T-helper 17 cell (primary cell): ENCODE measurements around the gene SPATA9. TPM values are rescaled to one million over a fixed set of nuclear protein-coding genes. Genes with fewer than 3 reads are reported as not detected.
A peak's percentile ranks its signal among the peaks of the same experiment; 100 is the strongest.
"Not testable (repeated sequence)": the region's sequence is repeated elsewhere in the genome, so short reads cannot be mapped to it uniquely, and the experiment has no call there.

Experiments
- ATAC-seq: fragments of 150-1000 bp; cut with Tn5 transposase; 2 replicates; pipeline ENCODE4 v1.10.0; 2021; ENCODE audit warnings: mild to moderate bottlenecking, moderate library complexity
- DNase-seq, 3 donors: peaks; one replicate each; pipeline versions ENCODE4 v3.0.0 to v3.0.0-alpha.2; 2020 to 2021
- H3K9me3 ChIP-seq: one replicate; pipeline ENCODE4 v1.7.0; 2013; ENCODE audit warnings: low read length, mild to moderate bottlenecking; ENCODE audit not compliant: control insufficient read depth, poor library complexity, severe bottlenecking
- H3K27ac Mint-ChIP-seq: one replicate; pipeline ENCODE4 v1.8.0; 2022; ENCODE audit warnings: mild to moderate bottlenecking, moderate library complexity, mixed read lengths
- H3K27me3 Mint-ChIP-seq: one replicate; pipeline ENCODE4 v1.8.0; 2022; ENCODE audit warnings: mixed read lengths
- H3K36me3 Mint-ChIP-seq: one replicate; pipeline ENCODE4 v1.8.0; 2022; ENCODE audit warnings: low read depth, mixed read lengths
- H3K4me1 Mint-ChIP-seq: one replicate; pipeline ENCODE4 v1.8.0; 2022; ENCODE audit warnings: mild to moderate bottlenecking, mixed read lengths
- H3K4me3 Mint-ChIP-seq: one replicate; pipeline ENCODE4 v1.8.0; 2022; ENCODE audit warnings: mild to moderate bottlenecking, moderate library complexity, mixed read lengths
- total RNA-seq, 4 donors: library from RNA in 2 of 4; stranded (reverse) in 2 of 4; gene quantifications; one replicate each; pipeline ENCODE4 v1.2.3 and lab custom pipeline; 2022 to 2026

Gene SPATA9
- total RNA-seq, 2 donors from 2014 or later = not detected

DNA sequence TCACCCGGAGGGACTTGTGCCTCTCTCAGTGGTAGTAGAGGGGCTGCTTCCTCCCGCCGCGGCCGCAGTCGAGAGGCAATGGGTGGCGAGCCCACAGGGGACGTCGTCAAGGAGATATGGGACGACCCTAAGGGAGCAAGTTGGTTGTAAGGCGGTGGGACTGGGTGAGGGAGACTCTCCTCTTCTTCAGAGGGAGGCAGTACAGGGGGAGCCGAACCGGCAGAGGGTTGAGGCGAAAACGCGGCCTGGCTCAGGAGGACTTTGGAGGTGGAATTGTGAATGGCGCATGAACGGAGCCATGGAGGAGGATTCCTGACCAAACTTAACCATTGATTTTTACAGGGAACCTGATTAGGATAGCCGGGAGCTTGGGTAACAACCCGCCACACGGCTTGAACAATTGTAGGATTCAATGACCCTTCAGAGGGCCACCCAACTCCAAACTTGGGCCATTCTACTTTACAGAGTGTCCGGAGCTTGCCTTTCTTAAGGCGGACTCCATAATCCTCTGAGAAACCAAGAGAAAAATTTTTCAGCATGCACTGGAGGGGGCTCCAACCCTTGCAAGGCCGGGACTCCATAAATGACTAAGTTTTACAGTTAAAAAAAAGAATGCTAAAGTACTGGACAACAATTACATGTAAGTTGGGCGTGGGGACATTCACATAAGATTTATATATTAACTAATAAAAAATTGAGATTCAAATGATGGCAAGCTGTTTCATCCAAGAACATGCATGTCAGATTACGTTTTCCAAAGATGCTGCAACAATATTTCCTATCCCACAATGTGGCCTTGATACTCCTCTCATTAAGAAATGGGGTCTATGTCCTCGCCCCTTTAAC is 28.9 kb upstream of the SPATA9 start:
- DNase-seq = no peak
- H3K9me3 ChIP-seq = no peaks in the 10 kb centered on the region
- H3K27ac Mint-ChIP-seq = peak overlapping the region; percentile 59
- no peak for ATAC-seq
- H3K4me3 Mint-ChIP-seq = no peak overlapping the region
- H3K27me3 Mint-ChIP-seq = peaks cover 8% of the 10 kb centered on the region
- H3K4me1 Mint-ChIP-seq = peaks cover 6% of the 10 kb centered on the region
- peaks cover 3% of the 10 kb centered on the region for H3K36me3 Mint-ChIP-seq

- not testable (repeated sequence) for DNase-seq, H3K9me3 ChIP-seq, ATAC-seq, H3K36me3 Mint-ChIP-seq, H3K4me1 Mint-ChIP-seq, H3K27me3 Mint-ChIP-seq, H3K4me3 Mint-ChIP-seq
- H3K27ac Mint-ChIP-seq = peak overlapping the region; percentile 59
These were observed 28.1 kb upstream of the SPATA9 start for GRCh38 chr5:95710651-95711500.

DNA sequence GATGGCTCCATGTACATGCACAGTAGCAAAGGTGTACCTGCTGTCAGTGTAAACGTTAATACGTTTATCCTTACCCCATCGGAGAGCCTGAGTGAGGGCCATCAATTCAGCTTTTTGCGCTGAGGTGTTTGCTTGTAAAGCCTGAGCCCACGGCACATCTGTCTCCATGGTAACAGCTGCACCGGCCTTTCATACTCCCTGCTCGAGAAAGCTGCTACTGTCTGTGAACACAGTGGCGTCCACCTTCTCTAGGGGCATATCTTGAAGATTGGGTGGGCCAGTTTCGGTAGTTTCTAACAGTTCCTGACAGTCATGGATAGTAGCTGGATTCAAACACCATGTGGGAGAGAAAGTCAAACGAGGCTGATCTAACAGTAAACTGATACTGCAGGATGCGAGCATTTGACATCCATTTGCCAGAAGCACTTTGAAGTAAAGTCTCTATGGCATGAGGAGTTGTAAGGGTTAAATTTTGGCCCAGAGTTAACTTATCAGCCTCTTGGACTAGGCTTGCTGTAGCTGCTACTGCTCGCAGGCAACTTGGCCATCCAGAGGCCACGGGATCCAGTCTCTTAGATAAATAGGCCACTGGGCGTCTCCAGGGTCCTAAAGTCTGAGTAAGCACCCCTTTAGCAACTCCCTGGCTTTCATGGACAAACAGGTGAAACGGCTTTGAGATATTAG is 27.3 kb upstream of the SPATA9 start:
- ATAC-seq = no peak
- no peak overlapping the region for H3K27ac Mint-ChIP-seq
- DNase-seq = no peak
- H3K9me3 ChIP-seq = no peaks in the 10 kb centered on the region
- H3K36me3 Mint-ChIP-seq = peaks cover 3% of the 10 kb centered on the region
- H3K4me1 Mint-ChIP-seq = peaks cover 4% of the 10 kb centered on the region
- peaks cover 8% of the 10 kb centered on the region for H3K27me3 Mint-ChIP-seq
- no peak overlapping the region for H3K4me3 Mint-ChIP-seq

DNA sequence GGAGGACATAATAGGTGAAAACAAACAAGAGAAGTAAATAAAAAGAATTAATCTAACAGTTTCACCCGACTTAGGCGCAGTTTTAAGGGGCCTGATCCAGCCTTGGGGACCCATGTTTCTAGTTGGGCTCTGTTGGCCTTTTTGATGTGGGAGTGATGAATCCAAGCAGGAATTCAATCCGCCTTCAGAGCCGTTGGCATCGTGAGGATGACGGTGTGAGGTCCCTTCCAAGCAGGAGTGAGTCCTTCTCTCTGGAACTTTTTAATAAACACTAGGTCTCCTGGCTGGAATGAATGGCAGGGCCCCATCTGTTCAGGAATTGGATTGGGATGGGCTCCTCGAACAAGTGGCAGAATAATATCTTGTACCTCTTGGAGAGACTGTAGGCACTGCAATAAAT is 26.1 kb upstream of the SPATA9 start:
- peaks cover 8% of the 10 kb centered on the region for H3K27me3 Mint-ChIP-seq
- no peaks in the 10 kb centered on the region for H3K9me3 ChIP-seq
- H3K36me3 Mint-ChIP-seq = peaks cover 3% of the 10 kb centered on the region
- ATAC-seq (no peak), DNase-seq (no peak)
- H3K4me3 Mint-ChIP-seq = no peak overlapping the region
- H3K27ac Mint-ChIP-seq = peak overlapping the region; percentile 25
- no peaks in the 10 kb centered on the region for H3K4me1 Mint-ChIP-seq

GRCh38 chr5:95707534-95708188 is 24.9 kb upstream of the SPATA9 start:
- not testable (repeated sequence) for DNase-seq, H3K27ac Mint-ChIP-seq

DNA sequence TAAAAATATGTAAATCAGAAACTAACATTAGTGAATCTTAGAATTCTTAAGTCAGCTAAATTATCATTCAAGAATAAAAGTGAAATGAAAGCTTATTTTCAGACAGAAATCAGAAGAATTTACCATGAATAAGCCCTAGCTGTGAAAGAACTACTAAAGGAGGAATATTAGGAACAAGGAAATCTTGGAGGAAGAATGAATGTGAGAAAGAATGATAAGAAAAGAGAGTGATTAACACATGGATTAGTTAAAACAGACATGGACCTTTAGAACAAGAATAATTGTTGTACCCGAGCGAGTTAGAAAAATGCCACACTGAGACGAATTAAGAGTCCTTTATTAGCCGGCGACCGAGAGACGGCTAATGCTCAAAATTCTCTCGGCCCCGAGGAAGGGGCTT is 24.3 kb upstream of the SPATA9 start:
- H3K27ac Mint-ChIP-seq = no peak overlapping the region
- ATAC-seq = no peak
- peaks cover 8% of the 10 kb centered on the region for H3K27me3 Mint-ChIP-seq

More at GRCh38 chr5:95707534-95708188, 24.9 kb upstream of the SPATA9 start:
- not testable (repeated sequence) for H3K4me1 Mint-ChIP-seq, H3K4me3 Mint-ChIP-seq, H3K9me3 ChIP-seq, H3K27me3 Mint-ChIP-seq, ATAC-seq, H3K36me3 Mint-ChIP-seq

GRCh38 chr5:95706196-95706595 is 23.4 kb upstream of the SPATA9 start:
- not testable (repeated sequence) for H3K27ac Mint-ChIP-seq, H3K4me3 Mint-ChIP-seq, H3K4me1 Mint-ChIP-seq, H3K9me3 ChIP-seq, H3K36me3 Mint-ChIP-seq, ATAC-seq, DNase-seq
- peaks cover 13% of the 10 kb centered on the region for H3K27me3 Mint-ChIP-seq

More for the DNA sequence above, 24.3 kb upstream of the SPATA9 start:
- no peaks in the 10 kb centered on the region for H3K9me3 ChIP-seq
- no peak for DNase-seq
- Mint-ChIP-seq H3K4me1 (no peaks in the 10 kb centered on the region), H3K36me3 (peaks cover 3% of the 10 kb centered on the region), H3K4me3 (no peak overlapping the region)

- H3K4me1 Mint-ChIP-seq = peaks cover 4% of the 10 kb centered on the region
- H3K4me3 Mint-ChIP-seq = no peak overlapping the region
These were observed 21.4 kb upstream of the SPATA9 start for GRCh38 chr5:95704150-95704549.

GRCh38 chr5:95701074-95701473 is 18.3 kb upstream of the SPATA9 start:
- Mint-ChIP-seq H3K4me3 (no peak overlapping the region), H3K27me3 (peaks cover 24% of the 10 kb centered on the region), H3K36me3 (peaks cover 4% of the 10 kb centered on the region), H3K4me1 (peaks cover 4% of the 10 kb centered on the region), H3K27ac (no peak overlapping the region)
- no peaks in the 10 kb centered on the region for H3K9me3 ChIP-seq
- DNase-seq (no peak), ATAC-seq (no peak)

More at GRCh38 chr5:95704150-95704549, 21.4 kb upstream of the SPATA9 start:
- peaks cover 6% of the 10 kb centered on the region for H3K36me3 Mint-ChIP-seq
- H3K27me3 Mint-ChIP-seq = peaks cover 21% of the 10 kb centered on the region
- H3K9me3 ChIP-seq = no peaks in the 10 kb centered on the region
- ATAC-seq (no peak), DNase-seq (no peak)
- no peak overlapping the region for H3K27ac Mint-ChIP-seq

GRCh38 chr5:95699337-95699736 is 16.5 kb upstream of the SPATA9 start:
- H3K36me3 Mint-ChIP-seq = peaks cover 4% of the 10 kb centered on the region
- H3K9me3 ChIP-seq = no peaks in the 10 kb centered on the region
- H3K4me1 Mint-ChIP-seq = peaks cover 4% of the 10 kb centered on the region
- DNase-seq = no peak
- ATAC-seq = no peak
- no peak overlapping the region for H3K4me3 Mint-ChIP-seq
- H3K27ac Mint-ChIP-seq = no peak overlapping the region
- peaks cover 24% of the 10 kb centered on the region for H3K27me3 Mint-ChIP-seq

GRCh38 chr5:95697781-95698681 is 15.2 kb upstream of the SPATA9 start:
- peaks cover 4% of the 10 kb centered on the region for H3K36me3 Mint-ChIP-seq
- DNase-seq = no peak

DNA sequence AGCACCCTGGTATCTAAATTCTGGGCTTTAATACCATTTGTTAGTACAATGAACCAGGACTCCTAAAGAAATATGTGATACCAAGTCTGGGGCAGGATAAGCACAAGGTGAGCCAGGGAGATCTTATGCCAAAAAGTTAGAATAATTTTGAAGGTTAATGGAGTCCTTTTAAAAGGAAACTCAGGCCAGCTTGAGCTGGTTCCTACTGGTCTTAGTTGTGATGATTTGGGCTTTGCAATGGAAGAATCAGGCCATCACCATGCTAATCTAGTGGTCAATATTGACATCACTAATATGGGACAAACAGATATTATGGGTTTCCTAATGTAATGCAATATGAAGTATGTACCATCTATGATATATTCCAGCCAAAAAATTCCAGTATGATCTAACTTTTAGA is 7.5 kb upstream of the SPATA9 start:
- no peak overlapping the region for H3K4me3 Mint-ChIP-seq
- no peak for ATAC-seq
- no peak for DNase-seq

More at GRCh38 chr5:95697781-95698681, 15.2 kb upstream of the SPATA9 start:
- Mint-ChIP-seq H3K4me3 (no peak overlapping the region), H3K27me3 (peaks cover 28% of the 10 kb centered on the region), H3K4me1 (peaks cover 4% of the 10 kb centered on the region), H3K27ac (no peak overlapping the region)
- ATAC-seq = no peak
- H3K9me3 ChIP-seq = no peaks in the 10 kb centered on the region

More for the DNA sequence above, 7.5 kb upstream of the SPATA9 start:
- no peaks in the 10 kb centered on the region for H3K9me3 ChIP-seq
- peaks cover 15% of the 10 kb centered on the region for H3K27me3 Mint-ChIP-seq
- H3K4me1 Mint-ChIP-seq = no peaks in the 10 kb centered on the region
- H3K27ac Mint-ChIP-seq = no peak overlapping the region
- no peaks in the 10 kb centered on the region for H3K36me3 Mint-ChIP-seq
